Measurements from ENCODE around the gene SCN2A.

Gene SCN2A

GRCh38 chr2:165198181-165198580 lies 41.0 kb upstream of the SCN2A start:
- no peaks in the 10 kb centered on the region for H3K9me2 ChIP-seq (ENCODE audit: low read depth, low read length)
- no peak overlapping the region for H3K9ac ChIP-seq (ENCODE audit: low read length)
- H2AFZ ChIP-seq (ENCODE audit: low read length) = no peak overlapping the region
- peaks cover 6% of the 10 kb centered on the region for H3K4me1 ChIP-seq (ENCODE audit: insufficient read depth, low read length, severe bottlenecking)
- H3K27ac ChIP-seq (ENCODE audit: low read depth, low read length, poor library complexity, severe bottlenecking) = no peak overlapping the region
- no peaks in the 10 kb centered on the region for H4K20me1 ChIP-seq (ENCODE audit: insufficient read depth, low read length)
- TF ChIP-seq, protein P1, sequence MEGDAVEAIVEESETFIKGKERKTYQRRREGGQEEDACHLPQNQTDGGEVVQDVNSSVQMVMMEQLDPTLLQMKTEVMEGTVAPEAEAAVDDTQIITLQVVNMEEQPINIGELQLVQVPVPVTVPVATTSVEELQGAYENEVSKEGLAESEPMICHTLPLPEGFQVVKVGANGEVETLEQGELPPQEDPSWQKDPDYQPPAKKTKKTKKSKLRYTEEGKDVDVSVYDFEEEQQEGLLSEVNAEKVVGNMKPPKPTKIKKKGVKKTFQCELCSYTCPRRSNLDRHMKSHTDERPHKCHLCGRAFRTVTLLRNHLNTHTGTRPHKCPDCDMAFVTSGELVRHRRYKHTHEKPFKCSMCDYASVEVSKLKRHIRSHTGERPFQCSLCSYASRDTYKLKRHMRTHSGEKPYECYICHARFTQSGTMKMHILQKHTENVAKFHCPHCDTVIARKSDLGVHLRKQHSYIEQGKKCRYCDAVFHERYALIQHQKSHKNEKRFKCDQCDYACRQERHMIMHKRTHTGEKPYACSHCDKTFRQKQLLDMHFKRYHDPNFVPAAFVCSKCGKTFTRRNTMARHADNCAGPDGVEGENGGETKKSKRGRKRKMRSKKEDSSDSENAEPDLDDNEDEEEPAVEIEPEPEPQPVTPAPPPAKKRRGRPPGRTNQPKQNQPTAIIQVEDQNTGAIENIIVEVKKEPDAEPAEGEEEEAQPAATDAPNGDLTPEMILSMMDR (IDR thresholded peaks at IDR 0.05; ENCODE audit: low read length) = no peak
- TF ChIP-seq EZH2 (IDR thresholded peaks at IDR 0.05; ENCODE audit: borderline replicate concordance, low read length) = no peak
- H3K27me3 ChIP-seq (ENCODE audit: insufficient read depth, low read length) = no peaks in the 10 kb centered on the region
- H3K79me2 ChIP-seq (ENCODE audit: insufficient read depth, low read length) = no peaks in the 10 kb centered on the region
- no peak overlapping the region for H3K4me2 ChIP-seq (ENCODE audit: low read length)
- H3F3A ChIP-seq (ENCODE audit: insufficient read depth, low read length) = no peaks in the 10 kb centered on the region
- no peak overlapping the region for H3K4me3 ChIP-seq (ENCODE audit: low read depth, low read length, poor library complexity, severe bottlenecking)
- H3K9me3 ChIP-seq (ENCODE audit: low read length) = no peaks in the 10 kb centered on the region
- H3K36me3 ChIP-seq (ENCODE audit: insufficient read depth, low read length) = no peaks in the 10 kb centered on the region

DNA sequence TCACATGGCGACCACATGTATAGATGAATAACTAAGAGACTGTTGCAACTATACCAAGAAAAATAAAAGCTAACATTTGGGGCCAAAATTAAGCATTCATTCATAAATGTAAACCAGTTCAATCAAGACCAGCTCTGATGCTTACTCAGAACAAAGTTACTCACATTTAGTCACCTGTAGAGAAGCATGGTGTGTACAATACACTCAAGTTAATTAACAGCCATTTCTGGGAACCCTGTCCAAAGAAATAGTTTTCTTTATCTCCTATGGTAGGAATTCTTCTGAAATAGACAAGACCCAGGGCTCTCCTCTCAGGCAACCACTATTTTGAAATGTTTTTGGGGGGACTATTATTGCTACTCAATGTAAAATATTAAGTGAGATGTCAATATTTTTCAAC lies 37.0 kb upstream of the SCN2A start:
- Histone ChIP-seq H3K4me1 (ENCODE audit: insufficient read depth, low read length, severe bottlenecking) (no peaks in the 10 kb centered on the region), H3K4me2 (ENCODE audit: low read length) (no peak overlapping the region), H3K4me3 (ENCODE audit: low read depth, low read length, poor library complexity, severe bottlenecking) (no peak overlapping the region), H3K79me2 (ENCODE audit: insufficient read depth, low read length) (no peaks in the 10 kb centered on the region), H3K9me2 (ENCODE audit: low read depth, low read length) (no peaks in the 10 kb centered on the region), H3K36me3 (ENCODE audit: insufficient read depth, low read length) (no peaks in the 10 kb centered on the region), H3K27ac (ENCODE audit: low read depth, low read length, poor library complexity, severe bottlenecking) (no peak overlapping the region), H3F3A (ENCODE audit: insufficient read depth, low read length) (no peaks in the 10 kb centered on the region), H2AFZ (ENCODE audit: low read length) (no peak overlapping the region), H3K9me3 (ENCODE audit: low read length) (no peaks in the 10 kb centered on the region), H3K27me3 (ENCODE audit: insufficient read depth, low read length) (no peaks in the 10 kb centered on the region), H3K9ac (ENCODE audit: low read length) (no peak overlapping the region), H4K20me1 (ENCODE audit: insufficient read depth, low read length) (no peaks in the 10 kb centered on the region)
- TF ChIP-seq EZH2 (IDR thresholded peaks at IDR 0.05; ENCODE audit: borderline replicate concordance, low read length) = no peak
- TF ChIP-seq, protein P1 (IDR thresholded peaks at IDR 0.05; ENCODE audit: low read length) = no peak

GRCh38 chr2:165203689-165204559 lies 35.3 kb upstream of the SCN2A start, which contains the start of gene SCN3A:
Gene SCN3A (minus strand): TSS chr2:165204050. CDS start chr2:165176394, 27,656 bp downstream.
- no peaks in the 10 kb centered on the region for H3K9me3 ChIP-seq (ENCODE audit: low read length)
- H3K4me1 ChIP-seq (ENCODE audit: insufficient read depth, low read length, severe bottlenecking) = no peaks in the 10 kb centered on the region
- no peaks in the 10 kb centered on the region for H4K20me1 ChIP-seq (ENCODE audit: insufficient read depth, low read length)
- H2AFZ ChIP-seq (ENCODE audit: low read length) = 0 out of 2 replicates have a peak within 1 kb of the TSS, but pooled peaks have one; percentile 37
- TF ChIP-seq, protein P1 (IDR thresholded peaks at IDR 0.05; ENCODE audit: low read length) = peak; percentile 82
- no peak for TF ChIP-seq EZH2 (IDR thresholded peaks at IDR 0.05; ENCODE audit: borderline replicate concordance, low read length)
- H3K27me3 ChIP-seq (ENCODE audit: insufficient read depth, low read length) = no peaks in the 10 kb centered on the region
- no peaks in the 10 kb centered on the region for H3F3A ChIP-seq (ENCODE audit: insufficient read depth, low read length)
- H3K4me2 ChIP-seq (ENCODE audit: low read length) = no peak within 1 kb of the TSS; the same call in 1 of the 2 replicates
- H3K4me3 ChIP-seq (ENCODE audit: low read depth, low read length, poor library complexity, severe bottlenecking) = no peak within 1 kb of the TSS
- H3K9me2 ChIP-seq (ENCODE audit: low read depth, low read length) = no peaks in the 10 kb centered on the region
- H3K27ac ChIP-seq (ENCODE audit: low read depth, low read length, poor library complexity, severe bottlenecking) = no peak within 1 kb of the TSS
- no peaks in the 10 kb centered on the region for H3K79me2 ChIP-seq (ENCODE audit: insufficient read depth, low read length)
- H3K9ac ChIP-seq (ENCODE audit: low read length) = no peak within 1 kb of the TSS
- no peaks in the 10 kb centered on the region for H3K36me3 ChIP-seq (ENCODE audit: insufficient read depth, low read length)

Data from OCI-LY1 (cell line).